Breast epithelium (tissue), 3 donors: Measurements from ENCODE around the gene VPS26A.

Experiments
- CTCF ChIP-seq, 3 donors: fragments of 450-650 bp; IDR thresholded peaks; one replicate each; pipeline ENCODE4 v1.5.1; 2016 to 2017; ENCODE audit warnings: antibody characterized with exemption in 3 of 3, mild to moderate bottlenecking in 3 of 3, moderate library complexity in 3 of 3
- POLR2A ChIP-seq: fragments of 450-650 bp; IDR thresholded peaks from one replicate; pipeline ENCODE4 v1.6.1; 2016; ENCODE audit warnings: antibody characterized with exemption, mild to moderate bottlenecking, moderate library complexity

- TF ChIP-seq CTCF (IDR thresholded peaks at IDR 0.05) (no peak), POLR2A (no peak)
These were observed 78.4 kb downstream of the VPS26A start for GRCh38 chr10:69202332-69202731.
